Kidney (tissue), 14 donors: Measurements from ENCODE around the gene ENTPD2. TPM values are rescaled to one million over a fixed set of nuclear protein-coding genes. Genes with fewer than 3 reads are reported as not detected.

ENCODE experiments used
- DNase-seq, 5 donors: peaks; one replicate each; pipeline ENCODE4 v3.0.0-alpha.2; 2013 to 2020
- FAIRE-seq: peaks from 2 replicates; lab custom pipeline; 2012; peaks lifted over from hg19 to GRCh38; lab: Jason Lieb, UNC
- H3K27ac ChIP-seq, 2 donors: one replicate each; pipeline ENCODE4 v1.7.0; 2013; ENCODE audit warnings: low read depth in 2 of 2, low read length in 2 of 2, inconsistent platforms in 1 of 2
- H3K27me3 ChIP-seq: one replicate; pipeline ENCODE4 v1.7.1; 2013; ENCODE audit warnings: low read length, inconsistent platforms; ENCODE audit not compliant: control insufficient read depth, insufficient read depth
- H3K36me3 ChIP-seq, 3 donors: one replicate each; pipeline versions ENCODE4 v1.7.0 to v1.7.1; 2013; ENCODE audit warnings: low read length in 3 of 3, control low read depth in 1 of 3, inconsistent platforms in 1 of 3; ENCODE audit not compliant: insufficient read depth in 3 of 3, control insufficient read depth in 2 of 3
- H3K4me1 ChIP-seq, 3 donors: one replicate each; pipeline versions ENCODE4 v1.7.0 to v1.7.1; 2013; ENCODE audit warnings: low read length in 3 of 3, inconsistent platforms in 1 of 3, low read depth in 1 of 3; ENCODE audit not compliant: control insufficient read depth in 2 of 3, insufficient read depth in 2 of 3
- H3K4me3 ChIP-seq, 3 donors: one replicate each; pipeline versions ENCODE4 v1.7.0 to v1.8.1; 2013; ENCODE audit warnings: low read length in 3 of 3, control low read depth in 1 of 3, inconsistent platforms in 1 of 3
- H3K9ac ChIP-seq, 3 donors: one replicate each; pipeline versions ENCODE4 v1.7.0 to v1.7.1; 2013; ENCODE audit warnings: low read length in 3 of 3, control low read depth in 1 of 3, inconsistent platforms in 1 of 3
- H3K9me3 ChIP-seq, 3 donors: one replicate each; pipeline versions ENCODE4 v1.7.0 to v1.7.1; 2013; ENCODE audit warnings: low read length in 3 of 3, control low read depth in 1 of 3, inconsistent platforms in 1 of 3; ENCODE audit not compliant: control insufficient read depth in 2 of 3, insufficient read depth in 1 of 3
- intact Hi-C: fragments of 100-400 bp; cut with DNase I; formaldehyde crosslinking; loops from one replicate; pipeline ENCODE4 v1.11.1; 2022
- polyA plus RNA-seq: library from polyadenylated mRNA; stranded (reverse); fragments of 350-450 nt; fragmentation: Illumina TruSeq; extraction: RNeasy Lipid Tissue Mini Kit (QIAGEN cat#74804); gene quantifications from one replicate; pipeline ENCODE4 v1.2.3, GENCODE V29; 2014; ENCODE audit warnings: low read depth, low replicate concordance; ENCODE audit not compliant: insufficient read depth
- total RNA-seq: library from RNA; stranded (reverse); fragmentation: NEBNext Ultra II Directional; extraction: Animal tissue kit (Norgen Biotek cat#: 25700); gene quantifications from one replicate; pipeline ENCODE4 v1.2.1, GENCODE V29; 2021
- TF ChIP-seq, protein P1 (sequence below): IDR thresholded peaks from 3 replicates; pipeline ENCODE4 v1.5.1; 2012; ENCODE audit warnings: mild to moderate bottlenecking, moderate library complexity, borderline replicate concordance; ENCODE audit not compliant: insufficient read depth; ENCODE audit errors: extremely low read depth
- donor health status: control.
- donor health status: control.
- donor health status: control.
- donor health status: control.
- donor health status: control.
- donor health status: DM: yes; HTN: yes; CAD: no.
- donor health status: Normal renal cell carcinoma (clear cell type).

ENTPD2 gene
- total and polyA plus RNA-seq, 2 donors from 2014 or later: 5.5 to 9.3 TPM

DNA sequence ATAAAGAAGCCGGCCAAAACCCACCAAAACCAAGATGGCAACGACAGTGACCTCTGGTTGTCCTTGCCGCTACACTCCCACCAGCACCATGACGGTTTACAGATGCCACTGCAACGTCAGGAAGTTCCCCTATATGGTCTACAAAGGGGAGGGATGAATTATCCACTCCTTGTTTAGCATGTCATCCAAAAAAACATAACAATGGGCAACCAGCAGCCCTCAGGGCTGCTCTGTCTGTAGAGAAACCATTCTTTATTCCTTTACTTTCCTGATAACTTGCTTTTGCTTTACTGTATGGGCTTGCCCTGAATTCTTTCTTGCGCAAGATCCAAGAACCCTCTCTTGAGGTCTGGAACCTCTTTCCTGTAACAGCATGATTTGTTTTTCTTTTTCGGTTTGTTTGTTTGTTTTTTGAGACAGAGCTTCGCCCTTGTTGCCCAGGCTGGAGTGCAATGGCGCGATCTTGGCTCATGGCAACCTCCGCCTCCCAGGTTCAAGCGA is 21.5 kb upstream of the ENTPD2 start:
- H3K27me3 ChIP-seq: peaks cover 11% of the 10 kb centered on the region
- H3K9me3 ChIP-seq: no peaks in the 10 kb centered on the region
- TF ChIP-seq, protein P1, sequence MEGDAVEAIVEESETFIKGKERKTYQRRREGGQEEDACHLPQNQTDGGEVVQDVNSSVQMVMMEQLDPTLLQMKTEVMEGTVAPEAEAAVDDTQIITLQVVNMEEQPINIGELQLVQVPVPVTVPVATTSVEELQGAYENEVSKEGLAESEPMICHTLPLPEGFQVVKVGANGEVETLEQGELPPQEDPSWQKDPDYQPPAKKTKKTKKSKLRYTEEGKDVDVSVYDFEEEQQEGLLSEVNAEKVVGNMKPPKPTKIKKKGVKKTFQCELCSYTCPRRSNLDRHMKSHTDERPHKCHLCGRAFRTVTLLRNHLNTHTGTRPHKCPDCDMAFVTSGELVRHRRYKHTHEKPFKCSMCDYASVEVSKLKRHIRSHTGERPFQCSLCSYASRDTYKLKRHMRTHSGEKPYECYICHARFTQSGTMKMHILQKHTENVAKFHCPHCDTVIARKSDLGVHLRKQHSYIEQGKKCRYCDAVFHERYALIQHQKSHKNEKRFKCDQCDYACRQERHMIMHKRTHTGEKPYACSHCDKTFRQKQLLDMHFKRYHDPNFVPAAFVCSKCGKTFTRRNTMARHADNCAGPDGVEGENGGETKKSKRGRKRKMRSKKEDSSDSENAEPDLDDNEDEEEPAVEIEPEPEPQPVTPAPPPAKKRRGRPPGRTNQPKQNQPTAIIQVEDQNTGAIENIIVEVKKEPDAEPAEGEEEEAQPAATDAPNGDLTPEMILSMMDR: no peak
- peaks cover 0 to 16% (median 4%) of the 10 kb centered on the region in 3 donors for H3K4me1 ChIP-seq
- FAIRE-seq: no peak
- H3K9ac ChIP-seq: no peak overlapping the region
- H3K4me3 ChIP-seq: no peak overlapping the region
- H3K36me3 ChIP-seq: peaks cover 0 to 9% (median 0%) of the 10 kb centered on the region in 3 donors
- intact Hi-C loops: no loop called here
- no peak for DNase-seq
- no peak overlapping the region for H3K27ac ChIP-seq

DNA sequence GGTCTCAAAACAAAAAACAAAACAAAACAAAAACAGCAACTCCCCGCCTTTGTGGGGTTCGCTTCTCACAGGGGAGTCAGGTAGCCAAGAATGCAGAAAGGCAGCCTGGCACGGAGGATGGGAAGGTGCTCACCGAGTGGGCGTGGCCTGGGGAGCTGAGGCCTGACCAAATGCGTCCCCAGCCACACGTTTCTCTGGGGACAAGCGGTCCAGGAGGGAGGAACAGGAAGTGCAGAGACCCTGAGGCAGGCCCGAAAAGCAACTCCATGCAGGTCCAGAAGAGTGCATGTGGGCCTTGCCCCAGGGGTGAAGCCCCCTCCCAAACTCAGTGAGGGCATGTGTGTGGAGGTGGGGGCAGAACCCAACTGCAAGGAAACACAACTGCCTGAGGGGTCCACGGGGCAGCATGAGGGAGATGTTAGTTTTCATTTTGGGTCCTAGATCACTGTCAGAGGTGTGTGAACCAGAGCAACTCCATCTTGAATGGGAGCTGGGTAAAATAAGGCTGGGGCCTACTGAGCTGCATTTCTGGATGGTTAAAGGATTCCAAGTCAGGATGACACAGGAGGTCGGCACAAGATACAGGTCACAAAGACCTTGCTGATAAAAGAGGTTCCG is 20.9 kb upstream of the ENTPD2 start:
- H3K9ac ChIP-seq: no peak overlapping the region
- no peaks in the 10 kb centered on the region for H3K9me3 ChIP-seq
- peaks cover 7% of the 10 kb centered on the region for H3K27me3 ChIP-seq
- intact Hi-C loops: no loop called here
- H3K4me1 ChIP-seq: peaks cover 0 to 16% (median 4%) of the 10 kb centered on the region in 3 donors
- no peak overlapping the region for H3K4me3 ChIP-seq
- DNase-seq (peak in 2 of 5 donors; percentile 52 to 73), FAIRE-seq (no peak)
- TF ChIP-seq, protein P1: no peak
- no peak overlapping the region for H3K27ac ChIP-seq
- peaks cover 0 to 7% (median 0%) of the 10 kb centered on the region in 3 donors for H3K36me3 ChIP-seq

DNA sequence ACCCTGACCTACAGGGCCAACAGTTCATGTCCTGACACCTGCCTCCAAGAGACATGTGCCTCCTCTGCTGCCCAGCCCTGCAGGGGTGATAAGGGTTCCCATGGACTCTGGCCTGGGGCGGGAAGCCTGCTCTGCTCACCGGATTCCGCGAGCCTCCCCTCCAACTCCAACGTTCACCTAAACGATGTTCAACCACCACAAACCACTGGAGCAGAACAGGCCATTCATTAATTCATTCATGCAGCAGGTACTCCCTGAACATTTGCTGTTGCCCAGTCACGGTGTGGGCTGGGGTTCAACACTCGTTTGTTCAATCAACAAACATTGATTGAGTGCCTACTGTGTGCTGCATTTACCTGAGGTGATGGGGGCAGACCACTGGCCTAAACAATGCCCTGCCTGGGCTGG is 20.1 kb upstream of the ENTPD2 start:
- Histone ChIP-seq H3K4me3 (no peak overlapping the region), H3K9me3 (no peaks in the 10 kb centered on the region), H3K9ac (no peak overlapping the region), H3K27ac (no peak overlapping the region), H3K4me1 (peaks cover 0 to 16% (median 4%) of the 10 kb centered on the region in 3 donors), H3K27me3 (no peaks in the 10 kb centered on the region), H3K36me3 (no peaks in the 10 kb centered on the region)
- DNase-seq: peak in 1 of 5 donors; percentile 38
- no peak for FAIRE-seq
- intact Hi-C loops: no loop called here
- TF ChIP-seq, protein P1: no peak
